ENCODE results near the gene ATXN7L3.

- TF ChIP-seq, protein P1, sequence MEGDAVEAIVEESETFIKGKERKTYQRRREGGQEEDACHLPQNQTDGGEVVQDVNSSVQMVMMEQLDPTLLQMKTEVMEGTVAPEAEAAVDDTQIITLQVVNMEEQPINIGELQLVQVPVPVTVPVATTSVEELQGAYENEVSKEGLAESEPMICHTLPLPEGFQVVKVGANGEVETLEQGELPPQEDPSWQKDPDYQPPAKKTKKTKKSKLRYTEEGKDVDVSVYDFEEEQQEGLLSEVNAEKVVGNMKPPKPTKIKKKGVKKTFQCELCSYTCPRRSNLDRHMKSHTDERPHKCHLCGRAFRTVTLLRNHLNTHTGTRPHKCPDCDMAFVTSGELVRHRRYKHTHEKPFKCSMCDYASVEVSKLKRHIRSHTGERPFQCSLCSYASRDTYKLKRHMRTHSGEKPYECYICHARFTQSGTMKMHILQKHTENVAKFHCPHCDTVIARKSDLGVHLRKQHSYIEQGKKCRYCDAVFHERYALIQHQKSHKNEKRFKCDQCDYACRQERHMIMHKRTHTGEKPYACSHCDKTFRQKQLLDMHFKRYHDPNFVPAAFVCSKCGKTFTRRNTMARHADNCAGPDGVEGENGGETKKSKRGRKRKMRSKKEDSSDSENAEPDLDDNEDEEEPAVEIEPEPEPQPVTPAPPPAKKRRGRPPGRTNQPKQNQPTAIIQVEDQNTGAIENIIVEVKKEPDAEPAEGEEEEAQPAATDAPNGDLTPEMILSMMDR (IDR thresholded peaks at IDR 0.05 in 4 of 5, conservative IDR thresholded peaks at IDR 0.05 in 1 of 5), result no peak
- TF ChIP-seq POLR2A (IDR thresholded peaks at IDR 0.05), result no peak
These were observed 29.4 kb upstream of the ATXN7L3 start for GRCh38 chr17:44229090-44229489.
